ENCODE data around the gene EPS15. TPM values are rescaled to one million over a fixed set of nuclear protein-coding genes. Genes with fewer than 3 reads are reported as not detected.

Gene EPS15
- polyA plus RNA-seq, 1 donor (not counting 4 experiments of a cell fraction or from before 2014, with no cell fraction given): 33.2 TPM

GRCh38 chr1:51340380-51340779 is 178.7 kb downstream of the EPS15 start:
- H3K4me2 ChIP-seq (ENCODE audit: control insufficient read depth, extremely low read depth, insufficient read depth, low read depth, low read length): no peak overlapping the region
- dilution Hi-C loops (cut with MboI; ENCODE audit: extremely low pct_ligation_motif_present, low sequenced_read_pairs): no loop called here
- H3K4me1 ChIP-seq (ENCODE audit: control insufficient read depth, extremely low read depth, insufficient read depth, low read length): no peaks in the 10 kb centered on the region
- H3K9me3 ChIP-seq (ENCODE audit: control insufficient read depth, low read depth, low read length): no peaks in the 10 kb centered on the region
- no peak overlapping the region for H3K9ac ChIP-seq (ENCODE audit: control insufficient read depth, extremely low read depth, insufficient read depth, low read length)
- H3K79me2 ChIP-seq (ENCODE audit: control insufficient read depth, insufficient read depth, low read length): no peaks in the 10 kb centered on the region
- H3K27ac ChIP-seq (ENCODE audit: control insufficient read depth, insufficient read depth, low read length): no peak overlapping the region
- H2AFZ ChIP-seq (ENCODE audit: control insufficient read depth, low read length): no peak overlapping the region
- no peak overlapping the region for H3K4me3 ChIP-seq (ENCODE audit: control insufficient read depth in 2 of 3, extremely low read depth in 1 of 3, insufficient read depth in 2 of 3, low read depth in 1 of 3, low read length in 3 of 3)
- no peaks in the 10 kb centered on the region for H3K36me3 ChIP-seq (ENCODE audit: control insufficient read depth in 2 of 2, extremely low read depth in 1 of 2, insufficient read depth in 2 of 2, low read length in 2 of 2)
- peaks cover 25% of the 10 kb centered on the region for H3K27me3 ChIP-seq (ENCODE audit: control insufficient read depth, extremely low read depth, insufficient read depth, low read length)
- no peaks in the 10 kb centered on the region for H3K9me1 ChIP-seq (ENCODE audit: control insufficient read depth, extremely low read depth, insufficient read depth, low read length)
- FAIRE-seq (no peak), DNase-seq (ENCODE audit: low read depth, low spot score) (no peak)
- TF ChIP-seq EZH2 (IDR thresholded peaks at IDR 0.05; ENCODE audit: low read length): no peak
- TF ChIP-seq, protein P1, sequence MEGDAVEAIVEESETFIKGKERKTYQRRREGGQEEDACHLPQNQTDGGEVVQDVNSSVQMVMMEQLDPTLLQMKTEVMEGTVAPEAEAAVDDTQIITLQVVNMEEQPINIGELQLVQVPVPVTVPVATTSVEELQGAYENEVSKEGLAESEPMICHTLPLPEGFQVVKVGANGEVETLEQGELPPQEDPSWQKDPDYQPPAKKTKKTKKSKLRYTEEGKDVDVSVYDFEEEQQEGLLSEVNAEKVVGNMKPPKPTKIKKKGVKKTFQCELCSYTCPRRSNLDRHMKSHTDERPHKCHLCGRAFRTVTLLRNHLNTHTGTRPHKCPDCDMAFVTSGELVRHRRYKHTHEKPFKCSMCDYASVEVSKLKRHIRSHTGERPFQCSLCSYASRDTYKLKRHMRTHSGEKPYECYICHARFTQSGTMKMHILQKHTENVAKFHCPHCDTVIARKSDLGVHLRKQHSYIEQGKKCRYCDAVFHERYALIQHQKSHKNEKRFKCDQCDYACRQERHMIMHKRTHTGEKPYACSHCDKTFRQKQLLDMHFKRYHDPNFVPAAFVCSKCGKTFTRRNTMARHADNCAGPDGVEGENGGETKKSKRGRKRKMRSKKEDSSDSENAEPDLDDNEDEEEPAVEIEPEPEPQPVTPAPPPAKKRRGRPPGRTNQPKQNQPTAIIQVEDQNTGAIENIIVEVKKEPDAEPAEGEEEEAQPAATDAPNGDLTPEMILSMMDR (optimal IDR thresholded peaks at IDR 0.05 in 1 of 3, IDR thresholded peaks at IDR 0.05 in 1 of 3, conservative IDR thresholded peaks at IDR 0.05 in 1 of 3; ENCODE audit: extremely low read depth in 1 of 3, insufficient read depth in 2 of 3, low read length in 3 of 3): no peak
- no peaks in the 10 kb centered on the region for H4K20me1 ChIP-seq (ENCODE audit: control insufficient read depth, extremely low read depth, insufficient read depth, low read length)

GRCh38 chr1:51336711-51337110 is 182.4 kb downstream of the EPS15 start:
- Histone ChIP-seq H3K36me3 (ENCODE audit: control insufficient read depth in 2 of 2, extremely low read depth in 1 of 2, insufficient read depth in 2 of 2, low read length in 2 of 2) (no peaks in the 10 kb centered on the region), H3K79me2 (ENCODE audit: control insufficient read depth, insufficient read depth, low read length) (no peaks in the 10 kb centered on the region), H3K4me3 (ENCODE audit: control insufficient read depth in 2 of 3, extremely low read depth in 1 of 3, insufficient read depth in 2 of 3, low read depth in 1 of 3, low read length in 3 of 3) (no peak overlapping the region), H3K27me3 (ENCODE audit: control insufficient read depth, extremely low read depth, insufficient read depth, low read length) (no peaks in the 10 kb centered on the region), H3K9me3 (ENCODE audit: control insufficient read depth, low read depth, low read length) (no peaks in the 10 kb centered on the region), H3K4me1 (ENCODE audit: control insufficient read depth, extremely low read depth, insufficient read depth, low read length) (peaks cover 6% of the 10 kb centered on the region), H3K9ac (ENCODE audit: control insufficient read depth, extremely low read depth, insufficient read depth, low read length) (no peak overlapping the region), H4K20me1 (ENCODE audit: control insufficient read depth, extremely low read depth, insufficient read depth, low read length) (no peaks in the 10 kb centered on the region), H3K9me1 (ENCODE audit: control insufficient read depth, extremely low read depth, insufficient read depth, low read length) (no peaks in the 10 kb centered on the region), H3K4me2 (ENCODE audit: control insufficient read depth, extremely low read depth, insufficient read depth, low read depth, low read length) (no peak overlapping the region), H3K27ac (ENCODE audit: control insufficient read depth, insufficient read depth, low read length) (no peak overlapping the region), H2AFZ (ENCODE audit: control insufficient read depth, low read length) (no peak overlapping the region)
- dilution Hi-C loops (cut with MboI; ENCODE audit: extremely low pct_ligation_motif_present, low sequenced_read_pairs): no loop called here
- DNase-seq (ENCODE audit: low read depth, low spot score): no peak
- no peak for TF ChIP-seq EZH2 (IDR thresholded peaks at IDR 0.05; ENCODE audit: low read length)
- TF ChIP-seq, protein P1 (optimal IDR thresholded peaks at IDR 0.05 in 1 of 3, IDR thresholded peaks at IDR 0.05 in 1 of 3, conservative IDR thresholded peaks at IDR 0.05 in 1 of 3; ENCODE audit: extremely low read depth in 1 of 3, insufficient read depth in 2 of 3, low read length in 3 of 3): no peak
- FAIRE-seq: no peak

Data from keratinocyte (primary cell).